Left ventricle myocardium inferior (tissue), 1 donor: Measurements from ENCODE around the gene TSEN54. TPM values are rescaled to one million over a fixed set of nuclear protein-coding genes. Genes with fewer than 3 reads are reported as not detected.

Experiments
- DNase-seq: peaks from one replicate; pipeline ENCODE4 v3.0.0-alpha.2; 2020
- H3K27ac ChIP-seq: fragments of 200-600 bp; replicated peaks from 2 replicates; pipeline ENCODE4 v1.8.0; 2021
- H3K27me3 ChIP-seq: fragments of 200-600 bp; 2 replicates; pipeline ENCODE4 v1.8.0; 2021; ENCODE audit warnings: low read depth
- H3K36me3 ChIP-seq: fragments of 200-600 bp; 2 replicates; pipeline ENCODE4 v1.8.0; 2021
- H3K4me1 ChIP-seq: fragments of 200-600 bp; 2 replicates; pipeline ENCODE4 v1.8.0; 2021
- H3K4me3 ChIP-seq: fragments of 200-600 bp; 2 replicates; pipeline ENCODE4 v1.8.0; 2021; ENCODE audit warnings: mild to moderate bottlenecking, moderate library complexity
- H3K9me3 ChIP-seq: fragments of 200-600 bp; replicated peaks from 2 replicates; pipeline ENCODE4 v1.8.0; 2021
- intact Hi-C: fragments of 100-400 bp; cut with micrococcal nuclease; formaldehyde crosslinking; loops from one replicate; pipeline ENCODE4 v1.11.0; 2022
- total RNA-seq: library from RNA; stranded (reverse); fragmentation: NEBNext Ultra II Directional; extraction: Animal tissue kit (Norgen Biotek cat#: 25700); gene quantifications from one replicate; pipeline ENCODE4 v1.2.1, GENCODE V29; 2021
- TF ChIP-seq, protein P1 (sequence below): fragments of 200-600 bp; IDR thresholded peaks from 2 replicates; pipeline ENCODE4 v1.8.0; 2021; ENCODE audit warnings: antibody characterized with exemption, mild to moderate bottlenecking, borderline replicate concordance
- donor health status: DM: no; HTN: yes; CAD: no; lungs with severe emphysema.

The TSEN54 gene
- total RNA-seq, 1 donor from 2014 or later = 6.8 TPM

DNA sequence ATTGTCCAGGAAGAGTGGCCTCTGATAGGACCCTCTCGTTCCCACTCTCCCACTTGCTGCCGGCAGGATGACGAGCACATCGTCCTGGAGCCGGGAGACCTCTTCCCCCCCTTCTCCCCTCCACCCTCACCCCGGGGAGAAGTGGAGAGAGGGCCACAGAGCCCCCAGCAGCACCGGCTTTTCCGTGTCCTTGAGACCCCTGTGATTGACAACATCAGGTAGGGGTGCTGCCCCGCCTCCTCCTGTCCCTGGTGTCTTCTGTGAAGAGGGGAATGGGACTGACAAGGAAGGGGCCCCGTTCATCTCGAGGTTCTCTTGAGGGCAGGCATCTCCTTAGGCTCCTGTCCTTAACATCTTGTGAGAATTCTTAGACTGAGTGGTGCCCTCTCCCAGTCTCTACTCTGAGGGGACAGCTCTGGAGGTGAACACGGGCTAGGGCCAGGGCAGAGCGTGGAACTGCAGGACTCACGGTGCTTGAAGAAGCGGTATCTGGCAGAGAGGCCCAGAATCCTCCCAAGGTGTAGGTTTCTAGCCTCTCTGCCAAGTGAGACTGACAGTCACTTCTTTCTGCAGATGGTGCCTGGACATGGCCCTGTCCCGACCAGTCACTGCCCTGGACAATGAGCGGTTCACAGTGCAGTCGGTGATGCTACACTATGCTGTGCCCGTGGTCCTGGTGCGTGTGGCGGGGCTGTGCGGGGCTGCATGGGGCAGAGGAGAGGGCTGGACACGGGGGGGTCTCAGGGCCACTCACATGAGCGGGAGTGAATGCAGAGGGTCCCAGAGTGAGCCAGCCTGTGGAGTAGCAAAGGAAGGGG is 27.4 kb upstream of the TSEN54 start:
- peaks cover 27% of the 10 kb centered on the region for H3K36me3 ChIP-seq
- DNase-seq = no peak
- intact Hi-C loops = no loop called here
- H3K27ac ChIP-seq = peak overlapping the region; percentile 56
- TF ChIP-seq, protein P1, sequence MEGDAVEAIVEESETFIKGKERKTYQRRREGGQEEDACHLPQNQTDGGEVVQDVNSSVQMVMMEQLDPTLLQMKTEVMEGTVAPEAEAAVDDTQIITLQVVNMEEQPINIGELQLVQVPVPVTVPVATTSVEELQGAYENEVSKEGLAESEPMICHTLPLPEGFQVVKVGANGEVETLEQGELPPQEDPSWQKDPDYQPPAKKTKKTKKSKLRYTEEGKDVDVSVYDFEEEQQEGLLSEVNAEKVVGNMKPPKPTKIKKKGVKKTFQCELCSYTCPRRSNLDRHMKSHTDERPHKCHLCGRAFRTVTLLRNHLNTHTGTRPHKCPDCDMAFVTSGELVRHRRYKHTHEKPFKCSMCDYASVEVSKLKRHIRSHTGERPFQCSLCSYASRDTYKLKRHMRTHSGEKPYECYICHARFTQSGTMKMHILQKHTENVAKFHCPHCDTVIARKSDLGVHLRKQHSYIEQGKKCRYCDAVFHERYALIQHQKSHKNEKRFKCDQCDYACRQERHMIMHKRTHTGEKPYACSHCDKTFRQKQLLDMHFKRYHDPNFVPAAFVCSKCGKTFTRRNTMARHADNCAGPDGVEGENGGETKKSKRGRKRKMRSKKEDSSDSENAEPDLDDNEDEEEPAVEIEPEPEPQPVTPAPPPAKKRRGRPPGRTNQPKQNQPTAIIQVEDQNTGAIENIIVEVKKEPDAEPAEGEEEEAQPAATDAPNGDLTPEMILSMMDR = no peak
- H3K27me3 ChIP-seq = no peaks in the 10 kb centered on the region
- H3K9me3 ChIP-seq = no peaks in the 10 kb centered on the region
- H3K4me1 ChIP-seq = peaks cover 63% of the 10 kb centered on the region
- no peak overlapping the region for H3K4me3 ChIP-seq

DNA sequence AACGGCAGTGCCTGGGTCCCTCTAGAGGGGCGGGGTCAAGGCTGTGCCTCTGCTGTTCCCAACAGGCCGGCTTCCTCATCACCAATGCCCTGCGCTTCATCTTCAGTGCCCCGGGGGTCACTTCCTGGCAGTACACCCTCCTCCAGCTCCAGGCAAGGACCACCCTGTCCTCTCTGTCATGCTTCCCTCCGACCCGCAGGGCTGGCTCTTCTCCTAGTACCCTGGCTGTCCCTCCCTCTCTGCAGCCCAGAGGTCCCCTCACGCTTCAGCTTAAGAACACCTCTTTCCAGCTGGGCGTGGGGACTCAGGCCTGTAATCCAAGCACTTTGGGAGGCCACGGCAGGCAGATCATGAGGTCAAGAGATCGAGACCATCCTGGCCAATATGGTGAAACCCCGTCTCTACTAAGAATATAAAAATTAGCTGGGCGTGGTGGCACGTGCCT is 26.8 kb upstream of the TSEN54 start:
- intact Hi-C loops = no loop called here
- Histone ChIP-seq H3K36me3 (peaks cover 34% of the 10 kb centered on the region), H3K27me3 (no peaks in the 10 kb centered on the region), H3K9me3 (no peaks in the 10 kb centered on the region), H3K27ac (peak overlapping the region; percentile 56), H3K4me3 (no peak overlapping the region), H3K4me1 (peaks cover 63% of the 10 kb centered on the region)
- DNase-seq = no peak
- TF ChIP-seq, protein P1 = no peak

DNA sequence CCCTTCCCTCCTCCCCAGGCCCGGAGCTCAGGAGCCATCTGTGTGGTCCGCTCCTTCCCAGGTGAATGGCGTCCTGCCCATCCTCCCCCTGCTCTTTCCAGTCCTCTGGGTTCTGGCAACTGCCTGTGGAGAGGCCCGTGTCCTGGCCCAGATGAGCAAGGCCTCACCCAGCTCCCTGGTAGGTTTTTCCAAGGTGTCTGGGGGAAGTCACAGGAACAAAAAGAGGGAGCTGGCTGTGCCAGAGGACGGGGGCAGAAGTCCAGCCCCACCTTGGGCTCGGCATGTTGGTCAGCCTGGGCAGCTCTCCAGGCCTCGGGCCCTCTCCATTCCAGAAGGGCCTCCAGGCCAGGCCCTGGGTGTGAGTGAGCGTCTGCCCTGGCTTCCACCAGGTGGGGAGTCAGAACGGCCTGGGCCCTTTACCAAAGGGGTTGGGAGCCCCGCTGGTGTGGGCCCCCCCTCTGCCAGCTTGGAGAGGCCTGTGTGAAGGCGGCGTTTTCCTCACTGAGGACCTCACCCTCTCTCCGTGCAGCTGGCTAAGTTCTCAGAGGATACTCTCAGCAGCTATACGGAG is 26.1 kb upstream of the TSEN54 start:
- TF ChIP-seq, protein P1 = no peak
- no peaks in the 10 kb centered on the region for H3K27me3 ChIP-seq
- peaks cover 41% of the 10 kb centered on the region for H3K36me3 ChIP-seq
- H3K9me3 ChIP-seq = no peaks in the 10 kb centered on the region
- H3K4me1 ChIP-seq = peaks cover 61% of the 10 kb centered on the region
- intact Hi-C loops = no loop called here
- no peak for DNase-seq
- H3K27ac ChIP-seq = peak overlapping the region; percentile 56
- H3K4me3 ChIP-seq = no peak overlapping the region

DNA sequence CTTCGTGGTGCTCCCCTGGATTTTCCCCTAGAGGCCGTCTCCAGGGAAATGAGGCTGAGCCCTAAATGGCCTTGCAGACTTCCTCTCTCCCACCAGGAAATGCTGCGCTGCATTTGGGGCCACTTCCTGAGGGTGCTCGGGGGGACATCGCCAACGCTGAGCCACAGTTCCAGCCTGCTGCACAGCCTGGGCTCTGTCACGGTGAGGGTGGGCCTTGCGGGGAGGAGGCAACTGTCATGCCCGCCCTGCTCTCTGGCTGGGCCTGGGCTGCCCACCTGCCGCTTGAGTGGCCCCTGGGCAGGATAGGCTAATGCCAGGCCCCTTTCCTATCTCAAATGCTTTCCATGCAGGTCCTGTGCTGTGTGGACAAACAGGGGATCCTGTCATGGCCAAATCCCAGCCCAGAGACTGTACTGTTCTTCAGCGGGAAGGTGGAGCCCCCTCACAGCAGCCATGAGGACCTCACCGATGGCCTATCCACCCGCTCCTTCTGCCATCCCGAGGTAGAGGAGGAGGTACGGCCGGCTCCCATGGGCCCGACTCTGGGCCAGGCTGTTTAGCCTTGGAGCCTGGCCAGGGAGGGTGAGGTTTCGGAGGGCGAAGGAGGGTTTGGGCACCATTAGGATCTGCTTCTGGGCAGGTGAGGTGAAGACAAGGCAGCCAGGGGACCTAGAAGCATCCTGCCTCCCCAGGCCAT is 25.2 kb upstream of the TSEN54 start:
- H3K4me1 ChIP-seq = peaks cover 52% of the 10 kb centered on the region
- peak overlapping the region; percentile 56 for H3K27ac ChIP-seq
- DNase-seq = no peak
- TF ChIP-seq, protein P1 = no peak
- intact Hi-C loops = no loop called here
- H3K4me3 ChIP-seq = no peak overlapping the region
- no peaks in the 10 kb centered on the region for H3K27me3 ChIP-seq
- H3K36me3 ChIP-seq = peaks cover 49% of the 10 kb centered on the region
- no peaks in the 10 kb centered on the region for H3K9me3 ChIP-seq

DNA sequence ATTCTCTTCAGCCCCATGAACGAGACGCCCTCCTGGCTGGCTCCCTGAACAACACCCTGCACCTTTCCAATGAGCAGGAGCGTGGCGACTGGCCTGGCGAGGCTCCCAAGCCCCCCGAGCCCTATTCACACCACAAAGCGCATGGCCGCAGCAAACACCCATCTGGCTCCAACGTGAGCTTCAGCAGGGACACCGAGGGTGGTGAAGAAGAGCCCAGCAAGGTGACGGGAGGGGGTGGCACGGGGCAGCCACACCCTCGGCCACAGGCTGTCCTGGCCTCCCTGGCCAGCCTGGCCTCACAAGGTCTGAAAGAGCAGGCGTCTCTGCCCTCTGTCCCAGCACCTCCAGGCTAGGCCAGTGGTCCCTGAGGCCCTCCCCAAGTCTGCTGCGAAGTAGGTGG is 24.6 kb upstream of the TSEN54 start:
- intact Hi-C loops = no loop called here
- Histone ChIP-seq H3K27me3 (no peaks in the 10 kb centered on the region), H3K27ac (no peak overlapping the region), H3K4me3 (no peak overlapping the region), H3K36me3 (peaks cover 55% of the 10 kb centered on the region), H3K9me3 (no peaks in the 10 kb centered on the region), H3K4me1 (peaks cover 47% of the 10 kb centered on the region)
- TF ChIP-seq, protein P1 = no peak
- DNase-seq = no peak
